Keratinocyte (primary cell): ENCODE measurements around the gene ARHGAP18. TPM values are rescaled to one million over a fixed set of nuclear protein-coding genes. Genes with fewer than 3 reads are reported as not detected.
A peak's percentile ranks its signal among the peaks of the same experiment; 100 is the strongest.

ENCODE experiments used
- DNase-seq: peaks from one replicate; pipeline ENCODE4 v3.0.0-alpha.2; 2011; ENCODE audit warnings: low read depth, missing footprints, low spot score
- FAIRE-seq: peaks from 2 replicates; lab custom pipeline; 2011; peaks lifted over from hg19 to GRCh38; lab: Jason Lieb, UNC
- H2AFZ ChIP-seq: 2 replicates; pipeline ENCODE4 v1.6.0; 2012; ENCODE audit warnings: low read length, control low read depth, inconsistent platforms; ENCODE audit not compliant: control insufficient read depth
- H3K27ac ChIP-seq: 2 replicates; pipeline ENCODE4 v1.5.1; 2011; ENCODE audit warnings: low read length; ENCODE audit not compliant: control insufficient read depth, insufficient read depth
- H3K27me3 ChIP-seq: 3 replicates; pipeline ENCODE4 v1.6.0; 2011; ENCODE audit warnings: low read length; ENCODE audit not compliant: control insufficient read depth, insufficient read depth; ENCODE audit errors: extremely low read depth
- H3K36me3 ChIP-seq, 2 experiments: 2 replicates in 1 of 2; 3 replicates in 1 of 2; pipeline ENCODE4 v1.5.1; 2011; ENCODE audit warnings: low read length in 2 of 2, mild to moderate bottlenecking in 1 of 2; ENCODE audit not compliant: control insufficient read depth in 2 of 2, insufficient read depth in 2 of 2; ENCODE audit errors: extremely low read depth in 1 of 2
- H3K4me1 ChIP-seq: 3 replicates; pipeline ENCODE4 v1.5.1; 2011; ENCODE audit warnings: low read length; ENCODE audit not compliant: control insufficient read depth, insufficient read depth; ENCODE audit errors: extremely low read depth
- H3K4me2 ChIP-seq: 3 replicates; pipeline ENCODE4 v1.6.0; 2011; ENCODE audit warnings: low read depth, low read length; ENCODE audit not compliant: control insufficient read depth, insufficient read depth; ENCODE audit errors: extremely low read depth
- H3K4me3 ChIP-seq, 3 experiments: fragments of 200-600 bp in 1 of 3; sonication (generic) in 1 of 3; 2 replicates in 2 of 3; 3 replicates in 1 of 3; pipeline ENCODE4 v1.5.1; 2011 to 2016; ENCODE audit warnings: low read length in 3 of 3, mild to moderate bottlenecking in 3 of 3, control low read depth in 2 of 3, inconsistent platforms in 1 of 3, low read depth in 1 of 3, mixed read lengths in 1 of 3, mixed run types in 1 of 3, moderate library complexity in 1 of 3; ENCODE audit not compliant: control insufficient read depth in 2 of 3, insufficient read depth in 2 of 3; ENCODE audit errors: extremely low read depth in 1 of 3
- H3K79me2 ChIP-seq: 2 replicates; pipeline ENCODE4 v1.6.0; 2012; ENCODE audit warnings: low read length; ENCODE audit not compliant: control insufficient read depth, insufficient read depth
- H3K9ac ChIP-seq: 3 replicates; pipeline ENCODE4 v1.6.0; 2011; ENCODE audit warnings: low read length; ENCODE audit not compliant: control insufficient read depth, insufficient read depth; ENCODE audit errors: extremely low read depth
- H3K9me1 ChIP-seq: 3 replicates; pipeline ENCODE4 v1.6.0; 2011; ENCODE audit warnings: low read length; ENCODE audit not compliant: control insufficient read depth, insufficient read depth; ENCODE audit errors: extremely low read depth
- H3K9me3 ChIP-seq: 2 replicates; pipeline ENCODE4 v1.5.1; 2012; ENCODE audit warnings: low read depth, low read length; ENCODE audit not compliant: control insufficient read depth
- H4K20me1 ChIP-seq: 3 replicates; pipeline ENCODE4 v1.6.0; 2011; ENCODE audit warnings: low read length; ENCODE audit not compliant: control insufficient read depth, insufficient read depth; ENCODE audit errors: extremely low read depth
- EZH2 ChIP-seq: IDR thresholded peaks from one replicate; pipeline ENCODE4 v1.6.1; 2012; ENCODE audit warnings: inconsistent platforms, mild to moderate bottlenecking, low read length, moderate library complexity
- dilution Hi-C: fragments of 300-500 bp; cut with MboI; formaldehyde crosslinking; loops from one replicate; pipeline ENCODE4 v1.7.0; 2020; ENCODE audit warnings: low sequenced_read_pairs; ENCODE audit not compliant: extremely low pct_ligation_motif_present
- polyA plus RNA-seq, 5 experiments: library from polyadenylated mRNA; depleted of rRNA in 3 of 5; stranded (reverse) in 3 of 5; stranded (forward) in 1 of 5; unstranded in 1 of 5; fragments of >200 nt; gene quantifications; 1 replicate in 1 of 5; 2 replicates in 3 of 5; 3 replicates in 1 of 5; pipeline versions ENCODE4 v1.2.1 to v1.2.3, GENCODE V29; 2011 to 2012; ENCODE audit warnings: missing spikeins in 2 of 5, low read depth in 1 of 5, low replicate concordance in 1 of 5
- TF ChIP-seq, protein P1 (sequence below), 3 experiments: IDR thresholded peaks in 1 of 3; conservative IDR thresholded peaks in 1 of 3; optimal IDR thresholded peaks in 1 of 3; 2 replicates in 2 of 3; 3 replicates in 1 of 3; pipeline versions ENCODE3 to v1.5.1; 2011; ENCODE audit warnings: low read length in 3 of 3, mild to moderate bottlenecking in 3 of 3, moderate library complexity in 2 of 3, control low read depth in 1 of 3, inconsistent platforms in 1 of 3; ENCODE audit not compliant: insufficient read depth in 2 of 3; ENCODE audit errors: extremely low read depth in 1 of 3

The ARHGAP18 gene
- polyA plus RNA-seq, 1 donor (not counting 4 experiments of a cell fraction or from before 2014, with no cell fraction given) = 17.7 TPM

GRCh38 chr6:129661536-129662405, 48.2 kb downstream of the ARHGAP18 start:
- H3K4me3 ChIP-seq = no peak overlapping the region
- H3K4me2 ChIP-seq = no peak overlapping the region
- H3K79me2 ChIP-seq = peaks cover 75% of the 10 kb centered on the region
- dilution Hi-C loops = no loop called here
- no peaks in the 10 kb centered on the region for H4K20me1 ChIP-seq
- H2AFZ ChIP-seq = no peak overlapping the region
- TF ChIP-seq, protein P1, sequence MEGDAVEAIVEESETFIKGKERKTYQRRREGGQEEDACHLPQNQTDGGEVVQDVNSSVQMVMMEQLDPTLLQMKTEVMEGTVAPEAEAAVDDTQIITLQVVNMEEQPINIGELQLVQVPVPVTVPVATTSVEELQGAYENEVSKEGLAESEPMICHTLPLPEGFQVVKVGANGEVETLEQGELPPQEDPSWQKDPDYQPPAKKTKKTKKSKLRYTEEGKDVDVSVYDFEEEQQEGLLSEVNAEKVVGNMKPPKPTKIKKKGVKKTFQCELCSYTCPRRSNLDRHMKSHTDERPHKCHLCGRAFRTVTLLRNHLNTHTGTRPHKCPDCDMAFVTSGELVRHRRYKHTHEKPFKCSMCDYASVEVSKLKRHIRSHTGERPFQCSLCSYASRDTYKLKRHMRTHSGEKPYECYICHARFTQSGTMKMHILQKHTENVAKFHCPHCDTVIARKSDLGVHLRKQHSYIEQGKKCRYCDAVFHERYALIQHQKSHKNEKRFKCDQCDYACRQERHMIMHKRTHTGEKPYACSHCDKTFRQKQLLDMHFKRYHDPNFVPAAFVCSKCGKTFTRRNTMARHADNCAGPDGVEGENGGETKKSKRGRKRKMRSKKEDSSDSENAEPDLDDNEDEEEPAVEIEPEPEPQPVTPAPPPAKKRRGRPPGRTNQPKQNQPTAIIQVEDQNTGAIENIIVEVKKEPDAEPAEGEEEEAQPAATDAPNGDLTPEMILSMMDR (optimal IDR thresholded peaks at IDR 0.05 in 1 of 3, IDR thresholded peaks at IDR 0.05 in 1 of 3, conservative IDR thresholded peaks at IDR 0.05 in 1 of 3; ENCODE audit: extremely low read depth in 1 of 3, insufficient read depth in 2 of 3, low read length in 3 of 3) = no peak
- no peak for TF ChIP-seq EZH2
- H3K9me3 ChIP-seq = no peaks in the 10 kb centered on the region
- H3K36me3 ChIP-seq = peaks cover 0 to 4% of the 10 kb centered on the region in 2 experiments
- peaks cover 15% of the 10 kb centered on the region for H3K4me1 ChIP-seq
- no peak overlapping the region for H3K9ac ChIP-seq
- H3K27me3 ChIP-seq = no peaks in the 10 kb centered on the region
- no peak overlapping the region for H3K27ac ChIP-seq
- H3K9me1 ChIP-seq = no peaks in the 10 kb centered on the region
- no peak for DNase-seq
- FAIRE-seq = no peak

DNA sequence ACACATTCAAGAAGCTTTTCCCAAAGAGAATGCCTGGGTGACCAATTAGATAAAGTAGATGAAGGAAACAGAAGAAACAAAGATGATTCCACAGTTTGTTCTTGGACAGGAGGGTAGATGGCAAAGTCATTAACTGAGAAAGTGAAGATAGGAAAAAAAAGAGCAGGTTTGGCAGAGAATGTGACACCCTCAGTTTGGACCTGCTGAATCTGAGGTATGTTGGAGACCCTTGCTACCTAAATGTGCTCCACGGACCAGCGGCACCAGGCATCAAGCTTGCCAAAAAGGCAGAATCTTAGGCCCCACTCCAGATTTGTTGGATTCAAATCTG, 49.7 kb downstream of the ARHGAP18 start:
- TF ChIP-seq, protein P1 (optimal IDR thresholded peaks at IDR 0.05 in 1 of 3, IDR thresholded peaks at IDR 0.05 in 1 of 3, conservative IDR thresholded peaks at IDR 0.05 in 1 of 3; ENCODE audit: extremely low read depth in 1 of 3, insufficient read depth in 2 of 3, low read length in 3 of 3) = no peak
- no peak for TF ChIP-seq EZH2
- H3K4me1 ChIP-seq = peaks cover 15% of the 10 kb centered on the region
- dilution Hi-C loops = no loop called here
- no peak for DNase-seq
- no peaks in the 10 kb centered on the region for H3K27me3 ChIP-seq
- no peak overlapping the region for H2AFZ ChIP-seq
- H3K79me2 ChIP-seq = peaks cover 73% of the 10 kb centered on the region
- H3K9ac ChIP-seq = peak overlapping the region; percentile 51
- peak overlapping the region; percentile 80 for H3K4me2 ChIP-seq
- H3K27ac ChIP-seq = peak overlapping the region; percentile 49
- no peaks in the 10 kb centered on the region for H4K20me1 ChIP-seq
- FAIRE-seq = no peak
- H3K9me1 ChIP-seq = no peaks in the 10 kb centered on the region
- peaks cover 0 to 4% of the 10 kb centered on the region in 2 experiments for H3K36me3 ChIP-seq
- H3K9me3 ChIP-seq = no peaks in the 10 kb centered on the region
- H3K4me3 ChIP-seq = peak overlapping the region; percentile 23 to 56 (median 53)
